Fibroblast of gingiva (primary cell): Measurements from ENCODE around the gene STAM.
A peak's percentile ranks its signal among the peaks of the same experiment; 100 is the strongest.
"Not testable (repeated sequence)": the region's sequence is repeated elsewhere in the genome, so short reads cannot be mapped to it uniquely, and the experiment has no call there.

ENCODE experiments used
- DNase-seq: peaks from one replicate; pipeline ENCODE4 v3.0.0-alpha.2; 2011; ENCODE audit warnings: low read depth

The STAM gene

GRCh38 chr10:17675638-17676037 lies 31.7 kb downstream of the STAM start:
- no peak for DNase-seq

- no peak for DNase-seq
Observed at GRCh38 chr10:17676919-17677318, 33.0 kb downstream of the STAM start.

GRCh38 chr10:17682236-17682946 lies 38.4 kb downstream of the STAM start:
- no peak for DNase-seq

GRCh38 chr10:17683541-17683940 lies 39.6 kb downstream of the STAM start:
- peak; percentile 8 for DNase-seq

- no peak for DNase-seq
Observed at GRCh38 chr10:17684537-17684936, 40.6 kb downstream of the STAM start.

GRCh38 chr10:17685233-17685840 lies 41.4 kb downstream of the STAM start:
- no peak for DNase-seq

GRCh38 chr10:17687117-17687831 lies 43.3 kb downstream of the STAM start:
- no peak for DNase-seq

GRCh38 chr10:17689137-17689536 lies 45.2 kb downstream of the STAM start:
- DNase-seq, result no peak

GRCh38 chr10:17693009-17693408 lies 49.1 kb downstream of the STAM start:
- no peak for DNase-seq

- no peak for DNase-seq
Observed at GRCh38 chr10:17698696-17699095, 54.7 kb downstream of the STAM start.

GRCh38 chr10:17701301-17701700 lies 57.4 kb downstream of the STAM start:
- DNase-seq, result no peak

GRCh38 chr10:17703706-17704105 lies 59.8 kb downstream of the STAM start:
- no peak for DNase-seq

GRCh38 chr10:17708821-17709220 lies 64.9 kb downstream of the STAM start:
- no peak for DNase-seq

GRCh38 chr10:17709492-17709891 lies 65.5 kb downstream of the STAM start:
- DNase-seq, result no peak

- no peak for DNase-seq
Observed at GRCh38 chr10:17710181-17710580, 66.2 kb downstream of the STAM start.

GRCh38 chr10:17712053-17712452 lies 68.1 kb downstream of the STAM start:
- DNase-seq, result no peak

- no peak for DNase-seq
Observed at GRCh38 chr10:17712717-17713471, 68.9 kb downstream of the STAM start.

GRCh38 chr10:17713758-17714157 lies 69.8 kb downstream of the STAM start:
- DNase-seq, result no peak

GRCh38 chr10:17716161-17716560 lies 72.2 kb downstream of the STAM start:
- DNase-seq, result no peak

GRCh38 chr10:17722317-17723014 lies 78.5 kb downstream of the STAM start:
- not testable (repeated sequence) for DNase-seq

- DNase-seq, result no peak
Observed at GRCh38 chr10:17725703-17726102, 81.8 kb downstream of the STAM start.

- peak; percentile 12 for DNase-seq
Observed at GRCh38 chr10:17729630-17730029, 85.7 kb downstream of the STAM start.
